Measurements from ENCODE around the gene ST6GALNAC6.
"Not testable (repeated sequence)": the region's sequence is repeated elsewhere in the genome, so short reads cannot be mapped to it uniquely, and the experiment has no call there.

Gene ST6GALNAC6

DNA sequence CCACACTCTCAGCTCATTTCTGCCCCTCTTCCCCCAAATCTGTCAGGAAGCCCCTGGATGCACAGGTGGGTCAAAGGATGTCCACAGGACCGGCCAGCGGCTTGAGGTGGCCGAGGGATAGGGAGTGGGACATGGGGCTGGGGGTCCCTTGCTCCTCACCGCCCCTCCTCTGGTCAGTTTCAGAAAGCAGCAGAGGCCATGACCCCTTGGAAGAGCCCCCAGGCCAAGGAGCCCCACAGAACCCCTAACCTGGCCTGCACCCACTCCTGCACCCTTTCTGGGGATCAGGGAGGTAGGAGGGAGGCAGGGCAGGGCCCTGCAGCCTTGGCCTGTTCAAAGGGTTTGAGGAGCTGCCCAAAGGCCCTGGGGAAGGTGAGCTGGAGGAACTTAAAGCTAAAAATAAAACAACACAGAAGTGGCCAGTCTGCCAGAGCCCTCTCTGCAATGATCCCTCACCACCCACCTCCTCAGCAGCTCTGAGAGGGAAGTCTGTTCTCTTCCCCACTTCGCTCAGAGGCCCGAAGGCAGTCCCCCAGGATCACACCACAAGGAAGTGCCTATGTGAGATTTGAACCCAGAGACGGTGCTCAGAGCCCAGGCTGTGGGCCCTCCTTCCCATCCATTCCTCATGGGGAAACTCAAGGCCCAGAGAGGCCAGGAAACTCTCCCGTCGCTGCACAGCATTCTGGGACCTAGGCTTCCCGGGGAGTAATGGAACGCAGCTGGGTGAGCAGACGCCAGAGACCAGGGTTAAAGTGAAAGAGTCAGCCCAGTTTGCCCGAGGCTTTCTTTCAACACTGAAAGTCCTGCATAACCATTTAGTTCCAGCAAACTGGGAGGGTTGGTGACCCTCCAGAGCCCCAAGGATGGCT lies 45.9 kb downstream of the ST6GALNAC6 start:
- no peak for DNase-seq

DNA sequence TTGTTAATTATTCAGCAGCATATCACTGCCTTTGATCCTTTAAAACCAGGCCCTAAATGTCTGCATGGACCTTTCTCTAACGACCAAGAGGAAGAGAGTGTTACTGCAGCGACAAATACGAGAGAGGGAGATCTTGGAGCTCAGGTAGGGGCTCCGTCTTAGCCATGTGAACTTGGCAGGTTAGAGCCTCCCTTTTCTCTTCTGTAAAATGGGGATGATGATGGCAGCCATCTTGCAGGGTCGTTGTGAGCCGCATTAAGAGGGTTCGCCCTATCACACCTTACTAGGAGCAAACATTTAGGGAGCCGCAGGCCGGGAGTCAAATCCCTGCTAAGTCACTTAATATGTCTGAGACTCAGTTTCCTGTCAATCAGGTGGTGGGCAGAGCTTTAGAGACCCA lies 46.6 kb downstream of the ST6GALNAC6 start:
- DNase-seq: no peak

DNA sequence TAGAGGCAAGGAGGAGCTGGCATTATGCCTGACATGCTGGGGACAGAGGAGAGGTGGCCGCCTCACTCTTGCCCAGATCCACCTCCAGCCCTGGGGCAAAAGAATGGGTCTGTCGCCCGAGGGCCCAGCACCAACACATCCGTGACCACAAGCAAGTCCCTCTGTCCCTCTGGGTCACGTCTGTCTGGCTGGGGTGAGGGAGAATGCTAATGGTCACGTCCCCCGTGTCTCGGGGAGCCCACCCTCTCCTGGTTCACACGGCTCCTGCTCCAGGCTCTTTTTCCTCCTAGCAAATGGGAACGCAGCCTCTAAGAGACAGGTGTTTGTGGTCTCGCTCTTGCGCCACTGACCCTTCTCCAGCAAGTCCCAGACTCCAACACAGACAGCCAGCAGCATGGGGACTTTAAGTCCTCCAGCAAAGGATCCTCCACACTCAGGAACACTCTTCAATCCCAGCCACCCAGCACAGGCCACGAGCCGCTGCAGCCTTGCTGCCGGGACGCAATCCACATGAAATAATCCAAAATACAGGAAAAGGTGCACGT lies 49.0 kb downstream of the ST6GALNAC6 start:
- DNase-seq: no peak

DNA sequence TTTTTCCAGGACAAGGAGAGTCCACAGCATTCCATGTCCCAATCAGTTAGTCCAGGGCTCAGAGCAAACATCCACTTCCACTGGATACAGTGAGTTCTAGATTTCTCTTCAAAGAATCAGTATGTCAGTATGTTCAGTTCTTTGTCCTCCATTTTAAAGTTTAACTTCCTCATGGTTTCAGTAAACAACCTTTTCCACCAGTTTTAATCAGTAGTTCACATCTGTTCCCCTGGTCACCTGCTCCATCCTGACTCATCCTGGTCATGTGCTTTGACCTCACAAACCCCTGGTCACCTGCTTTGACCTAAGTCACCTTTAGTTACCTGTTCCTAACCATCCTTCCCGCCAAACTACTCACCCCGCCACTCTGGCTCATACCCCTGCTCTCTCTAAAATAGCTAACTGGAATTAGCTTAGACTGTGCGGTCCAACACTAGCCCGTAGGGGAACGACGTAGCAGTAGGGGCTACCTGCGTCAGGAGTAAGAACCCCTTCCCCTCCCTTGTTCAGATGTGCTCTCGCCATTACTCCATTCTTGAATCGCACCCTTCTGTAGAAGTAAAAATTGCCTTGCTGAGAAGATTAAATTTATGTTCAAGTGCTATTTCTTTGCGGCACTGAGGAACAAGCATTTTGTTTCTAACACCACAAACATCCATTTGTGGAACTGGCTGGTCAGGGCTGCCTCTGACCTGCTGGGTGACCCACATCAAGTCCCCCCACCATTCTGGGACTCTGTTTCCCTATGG lies 50.5 kb downstream of the ST6GALNAC6 start:
- DNase-seq: no peak

DNA sequence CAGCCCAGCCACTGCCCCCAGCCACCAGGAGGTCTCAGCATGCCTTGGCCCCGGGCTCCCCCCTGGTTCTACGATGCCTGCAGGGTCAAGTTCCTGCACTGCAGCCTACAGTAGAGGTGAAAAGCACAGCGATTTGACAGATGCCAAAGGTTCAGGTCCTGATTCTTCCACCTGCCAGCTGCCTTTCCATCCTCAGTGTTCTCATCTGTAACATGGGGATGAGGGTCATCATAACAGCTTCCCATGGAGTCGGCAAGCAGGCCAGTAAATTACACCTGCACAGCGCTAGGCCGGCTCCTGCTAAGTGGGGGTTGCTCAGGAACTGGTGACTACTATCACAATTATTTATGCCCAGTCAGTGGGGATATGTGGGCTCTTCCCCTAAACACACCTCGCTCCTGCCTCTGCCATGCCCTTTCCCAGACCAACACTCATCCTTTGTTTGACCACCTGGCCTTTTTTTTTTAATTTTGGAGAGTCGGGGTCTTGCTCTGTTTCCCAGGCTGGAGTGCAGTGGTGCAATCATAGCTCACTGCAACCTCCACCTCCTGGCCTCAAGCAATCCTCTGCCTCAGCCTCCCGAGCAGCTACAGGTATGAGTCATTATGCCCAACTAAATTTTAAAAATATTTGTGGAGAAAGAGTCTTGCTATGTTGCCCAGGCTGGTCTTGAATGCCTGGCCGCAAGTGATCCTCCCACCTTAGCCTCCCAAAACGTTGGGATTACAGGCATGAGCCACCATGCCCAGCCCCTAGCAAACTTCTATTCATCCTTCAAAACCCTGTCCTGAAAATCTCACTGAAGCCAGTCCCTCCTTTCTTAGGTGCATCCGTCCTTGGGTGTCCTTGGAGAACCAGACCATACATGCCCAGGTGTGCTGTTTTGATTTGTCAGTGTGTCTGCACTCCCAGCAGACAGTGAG lies 51.3 kb downstream of the ST6GALNAC6 start:
- DNase-seq: no peak

DNA sequence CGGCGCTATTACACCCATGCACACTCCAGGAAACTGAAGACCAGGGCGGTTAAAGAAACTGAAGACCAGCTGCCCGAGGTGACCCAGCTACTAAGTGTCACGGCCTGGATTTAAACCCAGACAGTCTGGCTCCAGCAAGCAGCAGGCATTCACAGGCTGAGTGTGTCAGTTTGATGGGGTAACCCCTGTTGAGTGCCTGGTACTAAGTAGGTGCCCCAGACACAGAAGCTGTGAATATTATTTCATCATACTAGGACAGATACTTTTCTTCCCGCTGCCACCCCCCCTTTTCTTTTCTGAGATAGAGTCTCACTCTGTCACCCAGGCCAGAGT lies 52.3 kb downstream of the ST6GALNAC6 start:
- DNase-seq: no peak

DNA sequence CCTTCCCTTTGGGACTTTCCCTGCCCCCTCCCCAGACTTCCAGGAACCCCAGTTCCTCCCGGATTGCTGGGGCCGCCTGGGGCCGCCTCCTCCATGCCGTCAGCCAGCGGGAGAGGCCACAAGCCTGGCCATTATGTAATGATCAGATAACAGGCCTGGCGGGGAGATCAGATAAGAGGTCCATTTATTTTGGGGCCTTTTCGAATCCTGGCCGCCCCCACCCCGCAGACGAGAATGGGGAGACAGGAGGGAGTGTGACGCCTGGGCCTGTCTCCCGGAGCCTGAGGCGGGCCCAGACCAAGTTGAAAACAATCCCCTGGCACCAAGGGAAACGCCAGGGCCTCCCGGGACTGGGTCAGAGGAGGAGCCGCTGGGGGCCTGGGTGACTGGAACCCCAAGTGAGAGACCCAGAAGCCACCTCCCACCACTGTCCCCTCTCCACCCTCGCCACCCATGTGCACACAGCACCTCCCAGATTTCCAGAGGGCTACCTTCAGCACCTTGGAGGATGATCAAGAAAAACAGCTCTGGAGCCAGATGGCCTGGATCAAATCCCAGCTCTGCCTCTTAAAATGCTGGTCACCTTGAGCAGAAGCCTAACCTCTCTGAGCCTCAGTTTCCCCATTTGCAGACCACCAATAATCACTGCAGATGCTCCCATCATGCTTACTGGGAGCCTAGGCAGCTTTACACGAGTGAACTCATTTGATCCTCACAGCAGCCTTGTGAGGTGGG lies 52.8 kb downstream of the ST6GALNAC6 start:
- DNase-seq: no peak

DNA sequence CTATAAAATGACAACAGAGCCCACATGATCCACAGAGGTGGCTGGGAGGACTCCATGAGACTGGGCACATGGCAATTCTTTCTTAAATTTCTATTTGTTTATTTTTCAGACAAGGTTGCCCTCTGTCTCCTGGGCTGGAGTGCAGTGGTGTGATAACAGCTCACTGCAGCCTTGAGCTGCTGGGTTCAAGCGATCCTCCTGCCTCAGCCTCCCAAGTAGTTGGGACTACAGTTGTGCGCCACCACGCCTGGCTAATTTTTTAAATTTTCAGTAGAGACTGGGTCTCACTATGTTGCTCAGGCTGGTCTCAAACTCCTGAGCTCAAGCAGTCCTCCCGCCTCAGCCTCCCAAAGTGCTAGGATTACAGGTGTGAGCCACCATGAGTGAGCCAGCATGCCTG lies 53.8 kb downstream of the ST6GALNAC6 start:
- DNase-seq: not testable (repeated sequence)

DNA sequence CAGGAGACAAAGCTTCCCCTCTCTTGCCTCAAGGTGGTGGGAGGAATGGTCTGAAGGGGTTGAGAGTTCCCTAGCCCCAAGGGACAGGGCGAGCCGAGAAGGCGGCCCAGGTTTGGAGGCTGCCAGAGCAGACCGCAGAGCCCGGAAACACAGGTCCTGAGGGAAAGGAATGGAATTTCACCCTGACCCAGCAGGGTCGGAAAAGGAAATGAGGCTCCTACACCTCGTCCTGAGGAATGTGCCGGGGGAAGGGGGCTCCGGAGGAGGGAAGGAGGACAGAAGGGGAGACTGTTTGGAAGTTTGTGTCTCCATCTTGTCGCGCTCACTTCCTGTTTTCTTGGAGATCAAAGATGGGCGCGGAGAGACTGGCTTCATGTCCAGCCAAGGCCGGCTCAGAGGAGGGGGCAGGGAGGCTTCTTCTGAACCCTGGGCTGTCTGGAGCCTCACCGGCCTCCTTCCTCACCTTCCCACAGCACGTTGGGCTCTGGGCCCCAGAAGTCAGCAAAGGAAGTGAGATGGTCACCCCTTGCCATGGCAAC lies 54.5 kb downstream of the ST6GALNAC6 start:
- no peak for DNase-seq

DNA sequence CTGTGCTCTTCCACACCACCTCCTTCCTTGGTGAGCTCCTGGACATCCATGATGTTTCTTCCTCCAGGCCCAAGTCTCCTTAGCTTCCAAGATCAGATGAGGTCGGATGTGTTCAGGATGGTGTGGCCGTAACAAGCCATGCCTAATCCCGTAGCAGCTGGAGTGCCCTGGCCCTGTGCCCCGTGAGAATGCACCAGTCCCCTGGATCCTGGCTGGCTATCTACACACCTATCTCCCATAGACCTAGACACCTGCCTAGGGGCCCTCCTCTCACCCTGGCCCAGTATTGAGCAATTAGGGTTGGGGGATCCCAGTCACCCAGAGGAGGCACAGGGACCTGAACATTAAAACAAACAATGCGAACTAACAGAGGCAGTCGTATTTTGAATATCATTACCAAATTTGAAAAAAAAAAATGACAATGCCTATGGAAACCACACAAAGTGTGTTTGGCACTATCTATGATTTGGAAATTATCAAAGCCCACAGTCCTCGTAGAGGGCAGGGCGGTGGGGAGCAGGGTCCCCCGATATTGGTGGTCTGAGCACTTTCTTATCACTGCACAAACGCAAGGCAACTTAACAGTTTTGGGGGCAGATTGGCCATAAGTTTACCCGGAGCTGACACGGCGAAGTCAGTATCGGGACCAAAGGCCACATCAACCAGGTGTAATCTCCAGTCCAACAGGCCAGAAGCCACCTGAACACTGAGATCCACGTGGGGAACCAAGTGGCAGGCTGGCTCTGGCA lies 58.1 kb downstream of the ST6GALNAC6 start:
- no peak for DNase-seq

DNA sequence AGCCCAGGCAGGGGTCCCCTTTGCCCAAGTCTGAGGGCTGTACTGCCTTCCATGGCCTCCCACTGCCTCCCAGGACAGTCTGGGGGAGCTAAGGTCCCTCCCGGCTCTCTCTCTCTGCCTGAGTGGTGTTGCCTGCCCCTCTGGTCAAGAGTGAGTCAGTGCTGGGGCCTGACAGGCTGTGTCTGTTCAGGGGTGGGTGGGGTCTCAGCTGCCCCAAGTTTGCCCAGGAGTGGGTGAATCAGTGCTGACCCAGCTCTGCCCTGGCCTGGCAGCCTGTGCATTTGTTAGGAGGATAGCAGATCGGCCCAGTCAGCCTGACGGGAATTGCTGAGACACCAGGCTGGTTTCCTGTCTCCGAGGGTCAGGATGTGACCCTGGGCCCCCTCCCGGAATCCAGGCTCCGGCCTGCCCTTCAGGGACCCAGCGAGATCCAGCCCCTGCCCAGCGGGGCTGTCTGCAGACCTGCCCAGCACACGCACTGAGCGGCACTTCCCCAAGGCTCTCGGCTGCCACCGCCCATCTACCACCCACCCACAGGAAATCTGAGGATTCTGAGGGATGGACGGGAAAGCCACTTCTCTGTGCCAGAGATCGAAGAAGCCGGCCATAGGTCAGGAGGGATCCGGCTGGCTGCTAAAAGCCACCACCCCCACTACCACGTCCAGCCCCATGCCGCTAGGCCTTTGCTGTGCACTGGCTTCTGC lies 60.9 kb downstream of the ST6GALNAC6 start:
- no peak for DNase-seq

DNA sequence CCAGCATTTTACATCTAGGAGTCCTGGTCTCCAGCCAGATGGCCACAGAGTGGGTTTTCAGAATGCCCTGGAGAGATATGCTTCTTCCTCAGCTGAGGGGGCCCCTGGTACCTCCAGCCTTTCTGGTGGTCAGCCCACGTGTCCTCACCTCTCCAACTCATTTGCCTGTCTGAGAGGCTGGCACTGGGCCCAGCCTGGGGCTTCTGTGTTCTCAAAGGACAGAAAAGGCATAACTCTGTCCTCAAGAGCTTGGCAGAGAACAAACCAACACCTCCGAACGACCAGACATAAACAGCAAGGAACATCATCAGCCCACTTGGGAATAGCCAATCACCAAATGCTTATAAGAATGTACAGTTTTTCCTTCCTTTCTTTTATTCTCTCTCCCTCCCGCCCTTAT lies 62.1 kb downstream of the ST6GALNAC6 start:
- no peak for DNase-seq

DNA sequence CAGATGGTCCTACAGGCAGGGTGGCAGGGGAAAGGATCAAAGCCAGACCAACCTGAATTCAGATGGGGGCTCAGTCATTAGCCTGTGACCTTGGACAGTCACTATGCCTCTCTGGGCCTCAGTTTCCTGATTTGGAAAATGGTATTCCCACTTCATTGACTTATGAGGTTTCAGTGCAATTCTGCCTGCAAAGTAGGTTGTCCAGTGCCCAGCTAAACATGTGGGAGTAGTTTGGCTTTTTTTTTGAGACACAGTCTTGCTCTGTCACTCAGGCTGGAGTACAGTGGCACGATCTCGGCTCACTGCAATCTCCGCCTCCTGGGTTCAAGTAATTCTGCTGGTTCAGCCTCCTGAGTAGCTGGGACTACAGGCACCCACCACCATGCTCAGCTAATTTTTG lies 62.8 kb downstream of the ST6GALNAC6 start:
- DNase-seq: not testable (repeated sequence)

DNA sequence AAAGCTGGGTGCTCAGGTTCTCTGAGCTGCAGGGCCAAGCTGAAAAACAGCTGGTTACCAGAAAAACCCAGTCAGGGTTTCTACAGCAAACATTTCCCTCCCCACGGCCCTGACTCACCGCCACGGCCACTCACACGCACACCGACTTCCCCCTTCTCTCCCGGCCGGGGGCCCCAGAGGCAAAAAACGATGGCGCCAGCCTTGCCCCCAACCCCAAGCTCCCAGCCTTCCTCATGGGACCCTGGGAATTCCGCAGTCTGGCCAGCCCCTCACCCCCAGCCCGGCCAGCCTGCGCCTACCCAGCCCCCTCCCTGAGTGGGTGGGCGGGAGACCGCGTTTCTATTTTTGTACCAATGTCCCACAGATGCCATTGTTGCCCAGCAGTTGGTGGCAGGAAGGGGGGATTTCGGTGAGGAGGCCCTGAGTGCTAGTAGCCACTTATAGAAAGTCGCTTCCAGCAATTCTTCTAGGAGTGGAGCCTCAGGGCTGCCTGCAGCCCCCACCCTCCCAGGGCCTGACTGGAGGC lies 63.3 kb downstream of the ST6GALNAC6 start:
- no peak for DNase-seq
